Transverse colon (tissue), 4 donors: ENCODE measurements around the gene JOSD1. TPM values are rescaled to one million over a fixed set of nuclear protein-coding genes. Genes with fewer than 3 reads are reported as not detected.

Experiments used
- DNase-seq: peaks from one replicate; pipeline ENCODE4 v3.0.0-alpha.2; 2019
- H3K27ac ChIP-seq, 4 donors: fragments of 200-600 bp; sonication (generic); 2 replicates each; pipeline ENCODE4 v1.5.1; 2016 to 2018; ENCODE audit warnings: inconsistent platforms in 4 of 4
- H3K27me3 ChIP-seq: fragments of 200-600 bp; sonication (generic); 2 replicates; pipeline ENCODE4 v1.5.1; 2017; ENCODE audit warnings: inconsistent platforms
- H3K36me3 ChIP-seq, 4 donors: fragments of 200-600 bp; sonication (generic); 2 replicates each; pipeline ENCODE4 v1.5.1; 2017 to 2019; ENCODE audit warnings: inconsistent platforms in 4 of 4
- H3K4me1 ChIP-seq, 4 donors: fragments of 200-600 bp; sonication (generic); 2 replicates each; pipeline ENCODE4 v1.5.1; 2017 to 2020; ENCODE audit warnings: inconsistent platforms in 4 of 4
- H3K4me3 ChIP-seq, 4 donors: fragments of 200-600 bp; sonication (generic); 1 replicate in 1 of 4; 2 replicates in 3 of 4; pipeline versions ENCODE4 v1.5.1 to v1.6.1; 2017 to 2019; ENCODE audit warnings: inconsistent platforms in 4 of 4
- H3K9me3 ChIP-seq, 2 donors: fragments of 200-600 bp; sonication (generic); 2 replicates each; pipeline ENCODE4 v1.5.1; 2017 to 2019; ENCODE audit warnings: inconsistent platforms in 2 of 2
- EP300 ChIP-seq: sonication (generic); formaldehyde crosslinking; IDR thresholded peaks from one replicate; pipeline ENCODE4 v1.6.1; 2017; ENCODE audit warnings: antibody characterized with exemption, low read depth
- POLR2A ChIP-seq: fragments of 450-650 bp; IDR thresholded peaks from one replicate; pipeline ENCODE4 v1.6.1; 2016; ENCODE audit warnings: antibody characterized with exemption, mild to moderate bottlenecking, moderate library complexity
- POLR2AphosphoS5 ChIP-seq, 3 donors: sonication (generic); formaldehyde crosslinking; IDR thresholded peaks; one replicate each; pipeline ENCODE4 v1.6.1; 2016; ENCODE audit warnings: antibody characterized with exemption in 3 of 3
- WGBS, 2 donors: methylation state at CpG; one replicate each; pipeline ENCODE4 v1.1.5; 2018; ENCODE audit warnings: low coverage in 1 of 2; 5-methylcytosine and 5-hydroxymethylcytosine counted together
- in situ Hi-C, 4 donors: fragments of 200-750 bp; cut with MboI; loops; one replicate each; pipeline versions ENCODE4 v1.15.0 to v1.15.1; 2017; ENCODE audit warnings: low sequenced_read_pairs in 3 of 4, low pct_ligation_motif_present in 1 of 4, low pct_unique_long_range_greater_than_20kb in 1 of 4
- intact Hi-C: fragments of 100-400 bp; cut with DNase I; formaldehyde crosslinking; loops from one replicate; pipeline ENCODE4 v1.15.1; 2023; ENCODE audit warnings: low total_unique reads
- total RNA-seq, 4 donors: library from RNA; depleted of rRNA; stranded (reverse); fragments of >200 nt; gene quantifications; one replicate each; pipeline ENCODE4 v1.1.0, GENCODE V29; 2016
- TF ChIP-seq, protein P1 (sequence below), 5 experiments: fragments of 200-600 bp in 3 of 5; fragments of 450-650 bp in 2 of 5; sonication (generic) in 3 of 5; IDR thresholded peaks; 1 replicate in 2 of 5; 2 replicates in 3 of 5; pipeline ENCODE4 v1.5.1; 2016 to 2017; ENCODE audit warnings: antibody characterized with exemption in 5 of 5, inconsistent platforms in 3 of 5, mild to moderate bottlenecking in 2 of 5, moderate library complexity in 1 of 5

Gene JOSD1
- total RNA-seq, 4 donors from 2014 or later, result 34.6 to 189 (median 138) TPM

DNA sequence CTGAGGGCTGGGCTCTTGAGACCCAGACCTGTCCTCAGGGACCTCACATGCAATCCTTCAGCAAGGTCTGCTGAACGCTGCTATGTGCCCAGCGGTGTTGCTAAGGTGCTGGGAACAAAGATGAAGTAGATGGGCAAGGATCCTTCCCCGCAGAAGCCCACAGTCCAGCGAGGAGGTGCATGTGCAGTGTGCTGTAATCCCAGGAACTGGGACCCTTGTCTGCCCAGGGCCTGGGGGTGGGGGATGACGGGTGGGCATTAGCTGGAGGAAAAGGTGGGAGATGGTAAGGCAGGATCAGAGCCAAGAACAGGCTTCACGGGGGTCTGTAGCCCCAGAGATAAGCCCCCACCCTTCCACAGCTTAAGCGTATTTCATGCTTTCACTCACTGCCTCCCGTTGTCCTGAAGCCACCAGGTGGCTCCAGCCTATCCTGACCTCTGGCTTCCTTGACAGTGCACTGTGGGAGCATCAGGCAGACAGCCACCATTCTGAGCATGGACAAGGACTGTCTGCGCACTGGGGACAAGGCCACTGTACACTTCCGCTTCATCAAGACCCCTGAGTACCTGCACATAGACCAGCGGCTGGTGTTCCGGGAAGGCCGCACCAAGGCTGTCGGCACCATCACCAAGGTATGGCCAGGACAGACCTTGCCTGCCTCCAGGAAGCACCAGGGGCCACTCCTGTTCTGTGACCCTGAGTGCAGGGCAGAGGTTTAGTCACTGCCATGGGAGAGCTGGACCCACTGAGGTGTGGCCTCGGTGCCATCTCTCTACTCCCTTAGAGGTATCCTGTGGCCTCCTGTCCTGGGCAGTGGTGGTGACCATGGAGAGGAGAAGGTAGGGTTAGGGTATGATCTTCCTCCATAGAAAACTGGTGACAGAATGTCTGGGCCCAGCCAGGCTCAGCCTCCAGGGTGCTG is 27.0 kb upstream of the JOSD1 start:
- Histone ChIP-seq H3K9me3 (no peaks in the 10 kb centered on the region), H3K27ac (no peak overlapping the region), H3K4me1 (peaks cover 1 to 2% (median 1%) of the 10 kb centered on the region in 4 donors), H3K4me3 (no peak overlapping the region), H3K36me3 (peaks cover 0 to 65% (median 36%) of the 10 kb centered on the region in 4 donors), H3K27me3 (no peaks in the 10 kb centered on the region)
- no peak for DNase-seq
- TF ChIP-seq POLR2AphosphoS5 (IDR thresholded peaks at IDR 0.05) (no peak), POLR2A (no peak), EP300 (no peak)
- TF ChIP-seq, protein P1, sequence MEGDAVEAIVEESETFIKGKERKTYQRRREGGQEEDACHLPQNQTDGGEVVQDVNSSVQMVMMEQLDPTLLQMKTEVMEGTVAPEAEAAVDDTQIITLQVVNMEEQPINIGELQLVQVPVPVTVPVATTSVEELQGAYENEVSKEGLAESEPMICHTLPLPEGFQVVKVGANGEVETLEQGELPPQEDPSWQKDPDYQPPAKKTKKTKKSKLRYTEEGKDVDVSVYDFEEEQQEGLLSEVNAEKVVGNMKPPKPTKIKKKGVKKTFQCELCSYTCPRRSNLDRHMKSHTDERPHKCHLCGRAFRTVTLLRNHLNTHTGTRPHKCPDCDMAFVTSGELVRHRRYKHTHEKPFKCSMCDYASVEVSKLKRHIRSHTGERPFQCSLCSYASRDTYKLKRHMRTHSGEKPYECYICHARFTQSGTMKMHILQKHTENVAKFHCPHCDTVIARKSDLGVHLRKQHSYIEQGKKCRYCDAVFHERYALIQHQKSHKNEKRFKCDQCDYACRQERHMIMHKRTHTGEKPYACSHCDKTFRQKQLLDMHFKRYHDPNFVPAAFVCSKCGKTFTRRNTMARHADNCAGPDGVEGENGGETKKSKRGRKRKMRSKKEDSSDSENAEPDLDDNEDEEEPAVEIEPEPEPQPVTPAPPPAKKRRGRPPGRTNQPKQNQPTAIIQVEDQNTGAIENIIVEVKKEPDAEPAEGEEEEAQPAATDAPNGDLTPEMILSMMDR (IDR thresholded peaks at IDR 0.05), result no peak
- 90 to 94% methylated on average over 2 to 15 of the region's 15 CpGs for WGBS, 2 donors
- intact Hi-C loops (no loop called here), in situ Hi-C loops (no loop called here)

DNA sequence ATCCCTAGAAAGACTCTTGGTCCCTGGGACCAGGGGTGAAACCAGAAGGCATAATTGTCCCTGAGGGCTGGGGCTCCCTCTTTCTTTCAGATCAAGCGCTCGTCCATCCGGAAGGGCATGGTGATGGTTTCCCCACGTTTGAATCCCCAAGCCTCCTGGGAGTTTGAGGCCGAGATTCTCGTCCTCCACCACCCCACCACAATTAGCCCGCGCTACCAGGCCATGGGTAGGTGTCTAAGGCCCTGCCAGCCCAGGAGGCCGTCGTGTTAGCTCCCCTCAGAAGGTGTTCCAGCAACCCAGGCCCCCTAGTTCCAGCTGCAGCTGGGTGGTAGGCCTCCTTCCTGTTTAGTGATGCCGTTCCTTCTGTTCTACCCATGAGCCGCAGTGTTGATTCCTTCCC is 26.4 kb upstream of the JOSD1 start:
- Histone ChIP-seq H3K9me3 (no peaks in the 10 kb centered on the region), H3K4me1 (no peaks in the 10 kb centered on the region), H3K4me3 (no peak overlapping the region), H3K27ac (no peak overlapping the region), H3K27me3 (no peaks in the 10 kb centered on the region), H3K36me3 (peaks cover 0 to 71% (median 39%) of the 10 kb centered on the region in 4 donors)
- no peak for TF ChIP-seq EP300
- no peak for TF ChIP-seq POLR2A
- TF ChIP-seq, protein P1 (IDR thresholded peaks at IDR 0.05), result no peak
- TF ChIP-seq POLR2AphosphoS5 (IDR thresholded peaks at IDR 0.05), result no peak
- intact Hi-C loops (no loop called here), in situ Hi-C loops (no loop called here)
- DNase-seq, result no peak
- WGBS, 2 donors, result 90 to 92% methylated on average over 2 to 12 of the region's 12 CpGs

DNA sequence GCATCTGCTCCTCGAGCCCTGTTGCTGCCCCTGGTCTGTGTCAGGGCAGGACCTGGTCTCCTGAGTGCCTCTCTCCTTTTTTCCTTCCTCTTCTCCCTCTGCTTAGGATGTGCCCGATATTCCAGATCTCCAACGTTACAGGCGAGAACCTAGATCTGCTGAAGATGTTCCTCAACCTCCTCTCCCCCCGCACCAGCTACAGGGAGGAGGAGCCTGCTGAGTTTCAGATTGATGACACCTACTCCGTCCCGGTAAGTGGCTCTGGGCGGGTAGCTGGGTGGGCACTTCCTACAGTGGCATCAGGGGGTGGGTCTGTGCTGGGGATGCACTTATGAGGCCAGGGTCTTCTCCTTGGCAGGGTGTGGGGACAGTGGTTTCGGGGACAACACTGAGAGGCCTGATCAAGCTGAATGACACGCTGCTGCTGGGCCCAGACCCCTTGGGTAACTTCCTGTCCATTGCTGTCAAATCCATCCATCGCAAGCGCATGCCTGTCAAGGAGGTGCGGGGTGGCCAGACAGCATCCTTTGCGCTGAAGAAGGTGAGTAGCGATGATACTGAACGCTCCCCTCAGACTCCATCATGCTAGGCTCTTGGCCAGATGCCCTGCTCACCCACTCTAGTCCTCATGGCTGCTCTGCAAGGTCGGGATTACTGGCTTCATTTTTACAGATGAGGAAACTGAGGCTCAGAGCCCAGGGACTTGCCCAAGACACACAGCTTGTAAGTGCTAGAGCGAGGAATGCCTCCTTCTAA is 25.3 kb upstream of the JOSD1 start:
- no peaks in the 10 kb centered on the region for H3K9me3 ChIP-seq
- no peak for DNase-seq
- H3K27ac ChIP-seq, result no peak overlapping the region
- H3K27me3 ChIP-seq, result no peaks in the 10 kb centered on the region
- no peaks in the 10 kb centered on the region for H3K4me1 ChIP-seq
- intact Hi-C loops (no loop called here), in situ Hi-C loops (no loop called here)
- H3K4me3 ChIP-seq, result no peak overlapping the region
- TF ChIP-seq EP300, result no peak
- 90 to 100% methylated on average over 1 to 18 of the region's 18 CpGs for WGBS, 2 donors
- H3K36me3 ChIP-seq, result peaks cover 0 to 81% (median 40%) of the 10 kb centered on the region in 4 donors

DNA sequence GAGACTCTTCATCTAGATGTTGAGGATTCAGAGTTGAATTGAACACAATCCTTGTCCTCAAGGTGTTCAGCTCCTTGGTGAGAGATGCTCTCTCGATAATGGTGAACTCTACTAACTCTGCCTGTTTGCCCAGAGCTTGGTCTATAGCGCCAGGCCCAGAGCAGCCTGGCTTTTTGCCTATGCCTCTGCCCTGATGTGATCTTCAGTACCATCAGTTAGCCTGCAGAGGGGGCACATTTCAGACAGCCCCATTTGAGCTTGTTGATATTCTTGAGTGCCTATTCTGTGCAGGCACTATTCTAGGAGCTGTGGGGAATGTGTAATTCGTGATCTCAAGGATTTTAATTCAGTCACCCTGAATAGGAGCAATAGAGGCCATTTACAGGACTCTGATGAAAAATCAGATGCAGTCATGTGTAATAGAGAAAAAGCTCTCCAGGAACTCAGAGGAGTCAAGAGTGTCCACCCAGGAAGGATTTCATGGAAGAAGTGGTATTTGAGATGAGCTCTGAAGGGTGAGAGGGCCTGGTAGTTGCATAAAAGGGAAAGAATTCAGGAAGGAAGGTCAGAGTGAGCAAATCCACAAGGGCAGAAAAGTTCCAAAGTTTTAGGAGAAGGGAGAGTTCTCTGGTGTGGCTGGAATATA is 24.3 kb upstream of the JOSD1 start:
- DNase-seq, result no peak
- H3K4me3 ChIP-seq, result no peak overlapping the region
- no peaks in the 10 kb centered on the region for H3K4me1 ChIP-seq
- no peaks in the 10 kb centered on the region for H3K27me3 ChIP-seq
- H3K9me3 ChIP-seq, result no peaks in the 10 kb centered on the region
- no peak overlapping the region for H3K27ac ChIP-seq
- in situ Hi-C loops (no loop called here), intact Hi-C loops (no loop called here)
- TF ChIP-seq, protein P1 (IDR thresholded peaks at IDR 0.05), result peak in 4 of 5 experiments; percentile 21 to 38 (median 34)
- TF ChIP-seq POLR2AphosphoS5 (IDR thresholded peaks at IDR 0.05) (no peak), EP300 (no peak)
- 73% methylated on average over 3 of the region's 3 CpGs; no CpG with 5 or more reads in 1 of the 2 donors for WGBS, 2 donors
- peaks cover 0 to 82% (median 39%) of the 10 kb centered on the region in 4 donors for H3K36me3 ChIP-seq
